B cell (primary cell): Measurements from ENCODE around the gene MICA.

ENCODE experiments used
- EZH2 ChIP-seq: IDR thresholded peaks from 2 replicates; pipeline ENCODE4 v1.6.1; 2012; ENCODE audit warnings: borderline replicate concordance, low read depth, mild to moderate bottlenecking, moderate library complexity, low read length; ENCODE audit not compliant: insufficient read depth, poor library complexity, severe bottlenecking
- TF ChIP-seq, protein P1 (sequence below): fragments of 200-600 bp; IDR thresholded peaks from one replicate; pipeline ENCODE4 v1.8.0; 2022; ENCODE audit warnings: antibody characterized with exemption, mild to moderate bottlenecking

DNA sequence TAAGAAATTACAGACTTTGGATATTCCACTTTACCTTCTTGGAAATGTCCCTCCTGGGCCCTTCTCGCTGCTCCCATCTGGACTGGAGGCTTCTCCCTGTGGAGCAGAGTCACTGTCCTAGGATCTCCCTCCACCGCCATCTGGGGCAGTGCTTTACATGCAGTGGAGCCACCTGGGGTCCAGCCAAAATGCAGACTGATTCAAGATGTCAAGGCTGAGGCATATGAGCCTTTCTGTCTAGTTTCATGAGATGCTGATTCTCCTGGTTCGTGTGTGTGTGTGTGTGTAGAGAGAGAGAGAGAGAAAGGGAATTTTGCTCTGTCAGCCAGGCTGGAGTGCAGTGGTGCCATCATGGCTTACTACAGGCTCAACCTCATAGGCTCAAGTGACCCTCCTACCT lies 14.9 kb downstream of the MICA start:
- TF ChIP-seq, protein P1, sequence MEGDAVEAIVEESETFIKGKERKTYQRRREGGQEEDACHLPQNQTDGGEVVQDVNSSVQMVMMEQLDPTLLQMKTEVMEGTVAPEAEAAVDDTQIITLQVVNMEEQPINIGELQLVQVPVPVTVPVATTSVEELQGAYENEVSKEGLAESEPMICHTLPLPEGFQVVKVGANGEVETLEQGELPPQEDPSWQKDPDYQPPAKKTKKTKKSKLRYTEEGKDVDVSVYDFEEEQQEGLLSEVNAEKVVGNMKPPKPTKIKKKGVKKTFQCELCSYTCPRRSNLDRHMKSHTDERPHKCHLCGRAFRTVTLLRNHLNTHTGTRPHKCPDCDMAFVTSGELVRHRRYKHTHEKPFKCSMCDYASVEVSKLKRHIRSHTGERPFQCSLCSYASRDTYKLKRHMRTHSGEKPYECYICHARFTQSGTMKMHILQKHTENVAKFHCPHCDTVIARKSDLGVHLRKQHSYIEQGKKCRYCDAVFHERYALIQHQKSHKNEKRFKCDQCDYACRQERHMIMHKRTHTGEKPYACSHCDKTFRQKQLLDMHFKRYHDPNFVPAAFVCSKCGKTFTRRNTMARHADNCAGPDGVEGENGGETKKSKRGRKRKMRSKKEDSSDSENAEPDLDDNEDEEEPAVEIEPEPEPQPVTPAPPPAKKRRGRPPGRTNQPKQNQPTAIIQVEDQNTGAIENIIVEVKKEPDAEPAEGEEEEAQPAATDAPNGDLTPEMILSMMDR: no peak
- no peak for TF ChIP-seq EZH2
